Measurements from ENCODE around the gene RDH5.

Gene RDH5

DNA sequence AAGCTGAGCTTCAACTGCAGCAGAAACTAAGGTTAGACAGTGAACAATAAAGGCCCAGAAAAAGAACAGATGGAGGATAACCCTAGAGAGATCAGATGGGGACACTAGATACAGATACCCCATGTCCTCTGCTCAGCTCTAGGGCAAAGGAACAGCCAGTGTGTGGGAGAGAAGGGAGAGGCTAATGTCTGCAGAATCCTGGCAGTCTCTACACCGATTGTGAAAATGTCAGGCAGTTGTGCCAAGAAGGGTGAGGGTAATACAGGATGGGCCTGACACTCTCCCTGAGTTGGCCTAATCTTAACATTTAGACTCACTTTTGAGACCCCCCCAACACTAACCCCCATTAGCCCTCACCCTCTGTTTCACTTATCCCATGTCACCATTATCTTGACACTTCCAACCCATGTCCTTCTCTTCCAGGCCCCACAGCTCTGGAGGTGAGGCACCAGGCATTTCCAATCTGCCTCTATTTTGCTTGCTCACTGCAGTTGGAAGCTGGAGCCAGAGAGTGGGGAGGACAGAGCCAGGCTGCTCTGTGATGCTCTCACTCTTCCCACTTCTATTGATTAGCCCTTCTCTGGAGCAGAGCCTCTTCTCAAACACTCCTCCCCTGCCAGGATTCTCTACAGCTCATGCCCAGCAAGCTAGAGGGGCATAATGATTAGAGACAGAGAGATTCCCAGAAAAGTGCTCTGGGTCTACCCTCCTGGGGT is 7.3 kb upstream of the RDH5 start:
- no peak overlapping the region for H3K4me3 ChIP-seq (ENCODE audit: control insufficient read depth, low read depth, low read length)
- DNase-seq (ENCODE audit: low read depth) = no peak
- TF ChIP-seq, protein P1, sequence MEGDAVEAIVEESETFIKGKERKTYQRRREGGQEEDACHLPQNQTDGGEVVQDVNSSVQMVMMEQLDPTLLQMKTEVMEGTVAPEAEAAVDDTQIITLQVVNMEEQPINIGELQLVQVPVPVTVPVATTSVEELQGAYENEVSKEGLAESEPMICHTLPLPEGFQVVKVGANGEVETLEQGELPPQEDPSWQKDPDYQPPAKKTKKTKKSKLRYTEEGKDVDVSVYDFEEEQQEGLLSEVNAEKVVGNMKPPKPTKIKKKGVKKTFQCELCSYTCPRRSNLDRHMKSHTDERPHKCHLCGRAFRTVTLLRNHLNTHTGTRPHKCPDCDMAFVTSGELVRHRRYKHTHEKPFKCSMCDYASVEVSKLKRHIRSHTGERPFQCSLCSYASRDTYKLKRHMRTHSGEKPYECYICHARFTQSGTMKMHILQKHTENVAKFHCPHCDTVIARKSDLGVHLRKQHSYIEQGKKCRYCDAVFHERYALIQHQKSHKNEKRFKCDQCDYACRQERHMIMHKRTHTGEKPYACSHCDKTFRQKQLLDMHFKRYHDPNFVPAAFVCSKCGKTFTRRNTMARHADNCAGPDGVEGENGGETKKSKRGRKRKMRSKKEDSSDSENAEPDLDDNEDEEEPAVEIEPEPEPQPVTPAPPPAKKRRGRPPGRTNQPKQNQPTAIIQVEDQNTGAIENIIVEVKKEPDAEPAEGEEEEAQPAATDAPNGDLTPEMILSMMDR (conservative IDR thresholded peaks at IDR 0.05; ENCODE audit: control insufficient read depth, insufficient read depth, low read depth, low read length) = no peak

DNA sequence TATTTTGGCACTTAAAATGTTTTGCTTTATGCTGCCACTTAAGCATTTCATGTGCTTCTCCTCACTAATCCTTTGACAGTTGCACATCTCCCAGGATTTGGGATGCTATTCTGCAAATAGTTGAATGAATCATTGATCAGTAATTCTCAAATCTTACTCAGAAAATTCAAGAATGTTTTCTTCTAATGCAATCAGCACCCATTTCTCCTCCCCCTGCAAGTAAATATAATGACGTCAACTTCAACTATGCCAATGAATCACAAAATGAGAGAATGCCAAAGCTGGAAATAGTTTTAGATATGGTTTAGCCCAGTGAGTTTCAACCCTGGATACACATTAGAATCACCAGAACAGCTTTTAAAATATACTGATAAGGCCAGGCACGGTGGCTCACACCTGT is 6.5 kb upstream of the RDH5 start:
- TF ChIP-seq, protein P1 (conservative IDR thresholded peaks at IDR 0.05; ENCODE audit: control insufficient read depth, insufficient read depth, low read depth, low read length) = no peak
- peak; percentile 96 for DNase-seq (ENCODE audit: low read depth)
- H3K4me3 ChIP-seq (ENCODE audit: control insufficient read depth, low read depth, low read length) = no peak overlapping the region

DNA sequence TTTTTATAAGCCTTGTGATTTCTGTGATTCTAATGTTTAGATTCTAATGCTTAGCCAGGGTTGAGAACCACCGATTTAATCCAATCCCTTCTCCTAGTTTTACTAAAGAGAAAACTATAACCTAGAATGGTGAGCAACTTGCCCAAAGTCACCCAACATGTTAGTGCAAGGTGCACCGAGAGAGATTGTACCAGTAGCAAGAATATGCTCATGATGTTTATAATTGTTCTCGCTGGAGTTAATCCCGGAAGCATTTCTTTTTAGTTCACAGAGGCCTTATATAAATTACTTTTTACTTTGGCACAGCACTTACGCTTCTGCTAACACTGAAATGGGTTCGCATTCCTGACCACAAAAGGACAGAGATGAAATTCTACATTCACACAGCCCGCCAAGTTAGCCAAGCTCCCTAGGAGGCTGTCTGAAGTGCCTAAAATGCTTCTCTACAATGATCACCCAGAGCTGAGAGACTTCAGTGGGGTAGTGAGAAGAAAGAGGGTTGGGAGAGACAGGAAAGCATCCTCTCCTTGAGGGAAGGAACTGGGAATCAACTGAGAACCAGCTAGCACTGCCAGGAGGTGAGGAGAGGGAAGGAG is 4.9 kb upstream of the RDH5 start:
- peak overlapping the region; percentile 73 for H3K4me3 ChIP-seq (ENCODE audit: control insufficient read depth, low read depth, low read length)
- DNase-seq (ENCODE audit: low read depth) = no peak
- TF ChIP-seq, protein P1 (conservative IDR thresholded peaks at IDR 0.05; ENCODE audit: control insufficient read depth, insufficient read depth, low read depth, low read length) = no peak

DNA sequence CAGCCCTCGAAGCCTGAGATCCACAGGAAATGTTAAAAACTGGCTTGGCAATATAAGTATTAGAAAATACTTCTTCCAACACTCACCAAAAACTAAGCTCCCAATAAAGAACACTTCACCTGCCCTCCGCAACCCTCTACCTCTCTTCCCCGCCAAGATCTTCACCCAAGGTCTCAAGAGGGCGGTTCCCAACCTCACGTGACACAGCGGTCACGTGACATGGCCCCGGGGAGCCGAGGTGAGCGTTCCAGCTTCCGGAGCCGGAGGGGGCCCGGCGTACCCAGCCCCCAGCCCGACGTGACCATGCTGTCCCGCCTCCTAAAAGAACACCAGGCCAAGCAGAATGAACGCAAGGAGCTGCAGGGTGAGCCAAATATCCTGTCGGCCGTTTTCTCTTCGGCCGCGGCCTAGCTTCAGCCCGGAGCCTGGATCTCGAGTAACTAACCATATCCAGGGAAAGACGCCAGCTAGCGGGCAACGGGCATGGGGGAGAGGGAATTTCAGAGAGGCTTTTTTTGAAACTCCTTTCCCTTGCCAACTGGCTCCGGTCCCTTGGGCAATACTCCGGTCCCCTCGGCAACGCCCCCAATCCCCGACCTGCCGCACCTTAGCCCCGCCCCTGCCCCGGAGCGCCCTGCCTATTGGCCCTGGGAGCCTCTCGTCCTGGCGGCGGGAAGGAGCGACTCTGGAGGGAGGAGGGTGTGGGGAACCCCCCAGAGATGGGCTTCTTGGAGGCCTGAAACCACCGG is 4.2 kb upstream of the RDH5 start, which contains the start of gene BLOC1S1:
BLOC1S1 (plus strand) TSS at position 214 of the 749 bp plus-strand sequence; CDS start at position 220, 6 bp downstream.
- TF ChIP-seq, protein P1 (conservative IDR thresholded peaks at IDR 0.05; ENCODE audit: control insufficient read depth, insufficient read depth, low read depth, low read length) = no peak
- DNase-seq (ENCODE audit: low read depth) = peak; percentile 94

DNA sequence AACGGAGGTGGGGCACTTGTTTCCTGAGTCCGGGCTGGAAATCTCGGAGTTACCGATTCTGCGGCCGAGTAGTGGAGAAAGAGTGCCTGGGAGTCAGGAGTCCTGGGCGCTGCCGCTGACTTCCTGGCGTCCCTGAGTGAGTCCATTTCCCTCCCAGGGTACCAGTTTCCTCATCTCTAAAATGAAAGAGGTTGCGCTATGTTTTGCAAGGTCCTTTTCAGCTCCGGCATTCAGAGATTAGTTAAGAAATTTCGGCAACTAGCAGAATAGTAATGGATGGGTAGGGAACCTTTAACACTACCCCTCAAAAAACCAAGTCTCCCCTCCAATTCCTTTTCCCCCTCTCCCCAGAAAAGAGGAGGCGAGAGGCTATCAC is 3.6 kb upstream of the RDH5 start:
- H3K4me3 ChIP-seq (ENCODE audit: control insufficient read depth, low read depth, low read length) = peak overlapping the region; percentile 73
- TF ChIP-seq, protein P1 (conservative IDR thresholded peaks at IDR 0.05; ENCODE audit: control insufficient read depth, insufficient read depth, low read depth, low read length) = no peak
- DNase-seq (ENCODE audit: low read depth) = no peak

More for the DNA sequence above, 4.2 kb upstream of the RDH5 start, which contains the start of gene BLOC1S1:
- H3K4me3 ChIP-seq (ENCODE audit: control insufficient read depth, low read depth, low read length) = peak within 1 kb of the TSS; percentile 73

DNA sequence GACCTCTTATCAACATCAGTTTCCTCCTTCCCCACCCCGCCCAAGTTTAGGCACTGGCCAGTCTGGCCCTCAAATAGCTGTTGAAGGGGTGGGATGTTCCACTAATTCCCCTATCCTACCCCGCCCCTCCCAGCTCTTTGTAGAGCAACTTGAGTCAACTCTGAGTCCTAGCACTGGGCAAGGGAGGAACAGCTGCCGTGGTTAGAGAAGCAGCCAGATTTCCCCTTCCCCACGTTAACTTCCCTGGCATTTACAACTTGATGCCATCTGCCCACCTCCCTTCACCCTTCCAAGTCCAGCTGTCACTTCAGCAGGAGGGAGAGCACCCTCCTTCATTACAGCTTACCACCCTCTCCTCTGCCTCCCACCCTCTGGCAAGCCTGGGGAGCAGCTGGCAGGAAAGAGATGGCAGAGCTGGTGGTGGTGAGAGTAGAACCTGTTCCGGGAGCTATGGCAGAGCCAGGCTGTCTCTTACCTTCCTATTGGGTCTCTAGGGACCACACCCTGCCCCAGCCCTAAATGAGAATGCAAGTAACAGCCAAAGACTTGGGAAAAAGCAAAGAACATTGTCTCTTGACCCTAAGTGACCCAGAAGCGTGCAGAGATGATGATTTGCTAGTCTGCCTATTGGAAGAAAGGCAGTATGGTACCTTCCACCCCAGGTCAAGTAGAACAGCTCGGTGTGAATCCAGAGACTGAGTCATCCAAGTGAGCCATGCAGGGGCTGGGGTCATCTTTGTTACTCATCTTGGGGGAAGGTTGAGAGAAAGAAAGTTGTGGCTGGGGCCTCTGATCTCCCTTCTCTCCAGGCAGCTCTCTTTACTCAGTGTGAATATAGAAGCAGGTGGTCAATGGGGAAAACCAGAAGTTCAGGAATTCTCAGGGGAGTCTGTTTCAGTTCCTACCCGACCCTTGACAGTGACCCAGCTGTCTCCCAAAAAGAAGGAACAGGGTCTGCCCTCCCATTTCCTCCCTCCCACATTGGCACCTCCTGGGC is 2.9 kb upstream of the RDH5 start:
- H3K4me3 ChIP-seq (ENCODE audit: control insufficient read depth, low read depth, low read length) = peak overlapping the region; percentile 73
- DNase-seq (ENCODE audit: low read depth) = peak; percentile 94
- TF ChIP-seq, protein P1 (conservative IDR thresholded peaks at IDR 0.05; ENCODE audit: control insufficient read depth, insufficient read depth, low read depth, low read length) = no peak

Data from fibroblast of mammary gland (primary cell).